PC-3 (cell line): Measurements from ENCODE around the gene RPL35. TPM values are rescaled to one million over a fixed set of nuclear protein-coding genes. Genes with fewer than 3 reads are reported as not detected.

ENCODE experiments used
- ATAC-seq: fragments of 200-7000 bp; cut with Tn5 transposase; 2 replicates; pipeline ENCODE4 v1.9.1; 2020; ENCODE audit warnings: mild to moderate bottlenecking, moderate library complexity
- BruUV-seq: library from RNA; stranded (reverse); fragments of 400-500 nt; replicated peaks from 2 replicates; lab custom pipeline; 2021; lab: Mats Ljungman, UMichigan
- CTCF ChIA-PET: fragments of 300-600 bp; sonication (Branson Sonifier 250); formaldehyde crosslinking; loops from one replicate; lab custom pipeline; 2022; ENCODE audit warnings: antibody characterized with exemption; lab: Charles Lee
- POLR2A ChIA-PET: fragments of 300-600 bp; sonication (Branson Sonifier 250); formaldehyde crosslinking; loops from one replicate; lab custom pipeline; 2022; ENCODE audit warnings: antibody characterized with exemption; ENCODE audit not compliant: unreplicated experiment; lab: Charles Lee
- DNase-seq: peaks from one replicate; pipeline ENCODE4 v3.0.0-alpha.2; 2015
- H2AFZ ChIP-seq: fragments of 300-600 bp; sonication (generic); 2 replicates; pipeline ENCODE4 v1.6.0; 2016; ENCODE audit warnings: antibody characterized with exemption, low read length
- H3F3A ChIP-seq: fragments of 300-600 bp; sonication (generic); one replicate; pipeline ENCODE4 v1.6.0; 2017; ENCODE audit warnings: antibody characterized with exemption, low read length, control low read depth, mild to moderate bottlenecking; ENCODE audit not compliant: unreplicated experiment
- H3K27ac ChIP-seq: fragments of 300-600 bp; sonication (generic); 2 replicates; pipeline ENCODE4 v1.5.1; 2016; ENCODE audit warnings: mild to moderate bottlenecking, low read length
- H3K27me3 ChIP-seq: fragments of 300-600 bp; sonication (generic); 2 replicates; pipeline ENCODE4 v1.6.1; 2016; ENCODE audit warnings: low read length, mixed read lengths
- H3K36me3 ChIP-seq: fragments of 300-600 bp; sonication (generic); 2 replicates; pipeline ENCODE4 v1.6.1; 2016; ENCODE audit warnings: low read depth, mixed run types, low read length, mixed read lengths
- H3K4me1 ChIP-seq: fragments of 300-600 bp; sonication (generic); 2 replicates; pipeline ENCODE4 v1.5.1; 2016; ENCODE audit warnings: low read length; ENCODE audit not compliant: insufficient read depth
- H3K4me2 ChIP-seq: fragments of 300-600 bp; sonication (generic); 2 replicates; pipeline ENCODE4 v1.6.0; 2016; ENCODE audit warnings: low read length
- H3K4me3 ChIP-seq: fragments of 300-600 bp; sonication (generic); 2 replicates; pipeline ENCODE4 v1.5.1; 2016; ENCODE audit warnings: mild to moderate bottlenecking, low read length, mixed read lengths
- H3K79me2 ChIP-seq: fragments of 300-600 bp; sonication (generic); 2 replicates; pipeline ENCODE4 v1.6.1; 2017; ENCODE audit warnings: low read length, mixed read lengths
- H3K9ac ChIP-seq: fragments of 300-600 bp; sonication (generic); 2 replicates; pipeline ENCODE4 v1.6.0; 2016; ENCODE audit warnings: mild to moderate bottlenecking, low read length
- H3K9me2 ChIP-seq: fragments of 300-600 bp; sonication (generic); replicated peaks from 2 replicates; pipeline ENCODE4 v1.6.1; 2016; ENCODE audit warnings: mixed run types, low read length, mixed read lengths
- H3K9me3 ChIP-seq: fragments of 300-600 bp; sonication (generic); 2 replicates; pipeline ENCODE4 v1.6.1; 2016; ENCODE audit warnings: low read length, mixed read lengths
- H4K20me1 ChIP-seq: fragments of 300-600 bp; sonication (generic); 2 replicates; pipeline ENCODE4 v1.6.1; 2016; ENCODE audit warnings: low read length, mixed read lengths
- EZH2 ChIP-seq: fragments of 300-600 bp; sonication (generic); IDR thresholded peaks from one replicate; pipeline ENCODE4 v1.6.1; 2017; ENCODE audit warnings: antibody characterized with exemption, mild to moderate bottlenecking, low read length; ENCODE audit not compliant: unreplicated experiment
- EZH2phosphoT487 ChIP-seq: fragments of 300-600 bp; sonication (generic); IDR thresholded peaks from 2 replicates; pipeline ENCODE4 v1.6.1; 2018; ENCODE audit warnings: mild to moderate bottlenecking, antibody characterized with exemption, low read length, borderline replicate concordance
- intact Hi-C: fragments of 100-400 bp; cut with micrococcal nuclease; formaldehyde crosslinking; loops from 2 replicates; pipeline ENCODE4 v1.9.0; 2023
- total RNA-seq: library from RNA; depleted of rRNA; stranded (reverse); fragments of >200 nt; gene quantifications from 2 replicates; pipeline ENCODE4 v1.2.3, GENCODE V29; 2014
- TF ChIP-seq, protein P1 (sequence below): fragments of 300-600 bp; sonication (generic); conservative IDR thresholded peaks from 2 replicates; pipeline ENCODE4 v1.5.1; 2017; ENCODE audit warnings: antibody characterized with exemption, low read depth, mild to moderate bottlenecking, low read length

RPL35 gene
- total RNA-seq, 1 experiment from 2014 or later, result 2,242 TPM

GRCh38 chr9:124869466-124869985 is 7.8 kb upstream of the RPL35 start:
- peak overlapping the region; percentile 65 for H2AFZ ChIP-seq
- ATAC-seq, result peak; percentile 16

GRCh38 chr9:124868511-124869465 is 7.0 kb upstream of the RPL35 start:
- H3K4me2 ChIP-seq, result peak overlapping the region; percentile 99
- peak; percentile 85 for DNase-seq
- H4K20me1 ChIP-seq, result peaks cover 23% of the 10 kb centered on the region
- H3K4me3 ChIP-seq, result peak overlapping the region; percentile 97
- H3K27me3 ChIP-seq, result no peaks in the 10 kb centered on the region
- TSS peak; percentile 88 for BruUV-seq
- ATAC-seq, result peak; percentile 84
- POLR2A ChIA-PET, result no interaction called here
- peak overlapping the region; percentile 88 for H3K27ac ChIP-seq
- H3K4me1 ChIP-seq, result peaks cover 28% of the 10 kb centered on the region
- CTCF ChIA-PET, result no interaction called here
- intact Hi-C loops, result no loop called here
- no peaks in the 10 kb centered on the region for H3F3A ChIP-seq
- no peaks in the 10 kb centered on the region for H3K9me2 ChIP-seq
- peaks cover 10% of the 10 kb centered on the region for H3K36me3 ChIP-seq
- no peak for TF ChIP-seq EZH2
- TF ChIP-seq, protein P1, sequence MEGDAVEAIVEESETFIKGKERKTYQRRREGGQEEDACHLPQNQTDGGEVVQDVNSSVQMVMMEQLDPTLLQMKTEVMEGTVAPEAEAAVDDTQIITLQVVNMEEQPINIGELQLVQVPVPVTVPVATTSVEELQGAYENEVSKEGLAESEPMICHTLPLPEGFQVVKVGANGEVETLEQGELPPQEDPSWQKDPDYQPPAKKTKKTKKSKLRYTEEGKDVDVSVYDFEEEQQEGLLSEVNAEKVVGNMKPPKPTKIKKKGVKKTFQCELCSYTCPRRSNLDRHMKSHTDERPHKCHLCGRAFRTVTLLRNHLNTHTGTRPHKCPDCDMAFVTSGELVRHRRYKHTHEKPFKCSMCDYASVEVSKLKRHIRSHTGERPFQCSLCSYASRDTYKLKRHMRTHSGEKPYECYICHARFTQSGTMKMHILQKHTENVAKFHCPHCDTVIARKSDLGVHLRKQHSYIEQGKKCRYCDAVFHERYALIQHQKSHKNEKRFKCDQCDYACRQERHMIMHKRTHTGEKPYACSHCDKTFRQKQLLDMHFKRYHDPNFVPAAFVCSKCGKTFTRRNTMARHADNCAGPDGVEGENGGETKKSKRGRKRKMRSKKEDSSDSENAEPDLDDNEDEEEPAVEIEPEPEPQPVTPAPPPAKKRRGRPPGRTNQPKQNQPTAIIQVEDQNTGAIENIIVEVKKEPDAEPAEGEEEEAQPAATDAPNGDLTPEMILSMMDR, result peak; percentile 2; the same call in 1 of the 2 replicates
- TF ChIP-seq EZH2phosphoT487, result no peak
- H3K9me3 ChIP-seq, result no peaks in the 10 kb centered on the region
- H2AFZ ChIP-seq, result peak overlapping the region; percentile 65
- H3K9ac ChIP-seq, result peak overlapping the region; percentile 97
- H3K79me2 ChIP-seq, result peaks cover 66% of the 10 kb centered on the region

More at GRCh38 chr9:124869466-124869985, 7.8 kb upstream of the RPL35 start:
- peak overlapping the region; percentile 97 for H3K4me3 ChIP-seq
- peaks cover 70% of the 10 kb centered on the region for H3K79me2 ChIP-seq
- H4K20me1 ChIP-seq, result peaks cover 23% of the 10 kb centered on the region
- no peaks in the 10 kb centered on the region for H3K27me3 ChIP-seq
- H3K36me3 ChIP-seq, result peaks cover 14% of the 10 kb centered on the region
- CTCF ChIA-PET, result no interaction called here
- peaks cover 26% of the 10 kb centered on the region for H3K4me1 ChIP-seq
- TF ChIP-seq EZH2, result no peak
- TF ChIP-seq, protein P1, result no peak
- no peak for TF ChIP-seq EZH2phosphoT487
- peak overlapping the region; percentile 97 for H3K9ac ChIP-seq
- H3K9me2 ChIP-seq, result no peaks in the 10 kb centered on the region
- peak overlapping the region; percentile 99 for H3K4me2 ChIP-seq
- peak overlapping the region; percentile 88 for H3K27ac ChIP-seq
- no peaks in the 10 kb centered on the region for H3F3A ChIP-seq
- H3K9me3 ChIP-seq, result no peaks in the 10 kb centered on the region
- POLR2A ChIA-PET, result no interaction called here
- no TSS peak for BruUV-seq
- intact Hi-C loops, result no loop called here
- DNase-seq, result peak; percentile 17
